Thyroid gland (tissue), 4 donors: ENCODE data around the gene ABCA4. TPM values are rescaled to one million over a fixed set of nuclear protein-coding genes. Genes with fewer than 3 reads are reported as not detected.
A peak's percentile ranks its signal among the peaks of the same experiment; 100 is the strongest.

Experiments used
- DNase-seq, 2 donors: peaks; one replicate each; pipeline ENCODE4 v3.0.0-alpha.2; 2019
- H3K27ac ChIP-seq, 3 donors: fragments of 200-600 bp; sonication (generic); 1 replicate in 2 of 3; 2 replicates in 1 of 3; pipeline ENCODE4 v1.5.1; 2016 to 2019; ENCODE audit warnings: mild to moderate bottlenecking in 1 of 3, moderate library complexity in 1 of 3
- H3K27me3 ChIP-seq: fragments of 200-600 bp; sonication (generic); one replicate; pipeline ENCODE4 v1.5.1; 2019
- H3K36me3 ChIP-seq, 2 donors: fragments of 200-600 bp; sonication (generic); one replicate each; pipeline ENCODE4 v1.5.1; 2016 to 2019
- H3K4me1 ChIP-seq, 2 donors: fragments of 200-600 bp; sonication (generic); one replicate each; pipeline ENCODE4 v1.5.1; 2017 to 2019
- H3K4me3 ChIP-seq, 3 donors: fragments of 200-600 bp; sonication (generic); replicated peaks in 1 of 3; 1 replicate in 2 of 3; 2 replicates in 1 of 3; pipeline ENCODE4 v1.5.1; 2016; ENCODE audit warnings: mild to moderate bottlenecking in 1 of 3
- H3K9me3 ChIP-seq: fragments of 200-600 bp; sonication (generic); one replicate; pipeline ENCODE4 v1.5.1; 2017
- CTCF ChIP-seq, 6 experiments: fragments of 200-600 bp in 3 of 6; fragments of 450-650 bp in 3 of 6; sonication (generic) in 3 of 6; IDR thresholded peaks; one replicate each; pipeline ENCODE4 v1.5.1; 2016 to 2019; ENCODE audit warnings: antibody characterized with exemption in 6 of 6, mild to moderate bottlenecking in 2 of 6, inconsistent platforms in 1 of 6, moderate library complexity in 1 of 6
- POLR2A ChIP-seq, 2 donors: fragments of 450-650 bp; IDR thresholded peaks; one replicate each; pipeline ENCODE4 v1.6.1; 2017; ENCODE audit warnings: antibody characterized with exemption in 2 of 2, mild to moderate bottlenecking in 2 of 2, moderate library complexity in 1 of 2
- WGBS, 2 donors: methylation state at CpG; one replicate each; pipeline ENCODE4 v1.1.5; 2017; 5-methylcytosine and 5-hydroxymethylcytosine counted together
- intact Hi-C: fragments of 100-400 bp; cut with DNase I; formaldehyde crosslinking; loops from one replicate; pipeline ENCODE4 v1.15.1; 2023
- total RNA-seq, 4 donors: library from RNA; depleted of rRNA; stranded (reverse); fragments of >200 nt; gene quantifications; one replicate each; pipeline ENCODE4 v1.2.3, GENCODE V29; 2016

Gene ABCA4
- total RNA-seq, 4 donors from 2014 or later, result 0.44 to 1.0 (median 0.82) TPM

DNA sequence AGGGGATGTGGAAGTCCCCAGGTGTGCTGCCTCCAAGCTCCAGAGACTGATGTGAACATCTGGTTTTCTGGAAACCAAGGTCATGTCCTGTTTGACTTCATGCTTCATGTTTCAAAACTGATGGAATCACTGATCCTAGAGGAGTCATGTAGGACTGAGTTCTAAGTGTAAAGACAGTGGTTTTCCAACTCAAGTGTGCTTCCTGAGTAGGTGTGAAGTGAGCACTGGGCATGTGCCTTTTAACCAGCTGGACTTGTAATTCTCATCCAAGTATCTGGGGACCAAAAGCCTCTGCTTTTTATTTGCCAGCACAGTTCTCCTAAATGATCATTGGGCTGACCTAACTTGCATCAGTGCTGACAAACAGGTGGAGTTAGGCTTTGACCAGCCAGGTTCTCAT, 36.9 kb downstream of the ABCA4 start:
- Histone ChIP-seq H3K36me3 (no peaks in the 10 kb centered on the region), H3K27me3 (no peaks in the 10 kb centered on the region), H3K4me1 (peaks cover 24 to 30% of the 10 kb centered on the region in 2 donors), H3K27ac (peak overlapping the region; percentile 17 to 65 (median 60)), H3K9me3 (no peaks in the 10 kb centered on the region), H3K4me3 (no peak overlapping the region)
- DNase-seq, result no peak
- intact Hi-C loops, result no loop called here
- TF ChIP-seq POLR2A (IDR thresholded peaks at IDR 0.05), result no peak
- no peak for TF ChIP-seq CTCF (IDR thresholded peaks at IDR 0.05)

DNA sequence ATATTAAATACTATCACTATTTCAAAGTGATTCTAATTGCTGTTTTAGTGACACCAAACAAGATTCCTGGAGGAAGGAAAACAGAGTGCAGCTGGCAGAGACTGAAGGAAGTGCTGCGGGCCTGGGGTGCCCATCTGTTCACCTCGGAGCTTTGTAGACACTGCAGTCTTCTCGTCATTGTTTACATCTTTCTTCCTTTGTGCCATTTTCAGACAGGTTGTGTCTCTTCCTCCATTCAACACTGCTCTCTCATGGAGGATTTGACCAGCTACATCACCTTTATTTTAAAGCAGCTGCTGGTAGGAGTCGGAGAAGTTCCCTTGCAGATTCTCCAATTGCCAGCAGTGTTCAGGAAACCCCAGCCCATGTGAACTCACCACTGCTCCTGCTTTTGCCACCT, 37.3 kb downstream of the ABCA4 start:
- H3K4me3 ChIP-seq, result no peak overlapping the region
- peak overlapping the region in 2 of 3 donors; percentile 60 to 65 for H3K27ac ChIP-seq
- peaks cover 27 to 34% of the 10 kb centered on the region in 2 donors for H3K4me1 ChIP-seq
- no peaks in the 10 kb centered on the region for H3K27me3 ChIP-seq
- H3K36me3 ChIP-seq, result no peaks in the 10 kb centered on the region
- no peaks in the 10 kb centered on the region for H3K9me3 ChIP-seq
- no peak for DNase-seq
- TF ChIP-seq CTCF (IDR thresholded peaks at IDR 0.05) (no peak), POLR2A (IDR thresholded peaks at IDR 0.05) (no peak)
- intact Hi-C loops, result no loop called here
- 74 to 76% methylated on average over 4 of the region's 4 CpGs for WGBS, 2 donors

- DNase-seq, result no peak
- no peak for TF ChIP-seq POLR2A (IDR thresholded peaks at IDR 0.05)
- TF ChIP-seq CTCF (IDR thresholded peaks at IDR 0.05), result no peak
- intact Hi-C loops, result no loop called here
- Histone ChIP-seq H3K27ac (no peak overlapping the region), H3K27me3 (no peaks in the 10 kb centered on the region), H3K4me3 (no peak overlapping the region), H3K4me1 (peaks cover 32 to 40% of the 10 kb centered on the region in 2 donors), H3K9me3 (no peaks in the 10 kb centered on the region), H3K36me3 (no peaks in the 10 kb centered on the region)
- 85 to 98% methylated on average over 7 of the region's 7 CpGs for WGBS, 2 donors
Measured at GRCh38 chr1:94081566-94082344, 39.2 kb downstream of the ABCA4 start.

DNA sequence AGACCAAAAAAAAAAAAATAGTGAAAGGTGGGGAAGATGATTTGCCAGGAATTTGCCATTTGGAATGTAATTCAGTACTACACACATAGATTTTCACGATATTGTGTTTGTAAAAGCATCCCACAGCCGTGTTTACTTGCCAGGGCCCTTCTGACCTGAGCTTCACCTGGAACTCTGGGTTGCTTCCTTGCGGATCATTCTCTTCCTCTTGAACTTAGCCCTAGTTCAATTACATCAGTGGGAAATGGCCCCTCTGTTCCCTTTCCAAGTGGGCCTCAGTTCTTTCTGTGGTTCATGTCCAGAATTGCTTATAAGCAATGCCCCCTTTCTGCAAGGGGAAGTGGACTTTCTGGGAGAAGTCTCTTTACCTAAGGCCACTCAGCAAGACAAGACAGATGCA, 41.0 kb downstream of the ABCA4 start:
- Histone ChIP-seq H3K27ac (peak overlapping the region in 2 of 3 donors; percentile 17 to 83), H3K4me1 (peaks cover 31 to 40% of the 10 kb centered on the region in 2 donors), H3K9me3 (no peaks in the 10 kb centered on the region), H3K36me3 (no peaks in the 10 kb centered on the region), H3K4me3 (no peak overlapping the region), H3K27me3 (no peaks in the 10 kb centered on the region)
- TF ChIP-seq CTCF (IDR thresholded peaks at IDR 0.05), result no peak
- no peak for TF ChIP-seq POLR2A (IDR thresholded peaks at IDR 0.05)
- no peak for DNase-seq
- intact Hi-C loops, result no loop called here
- WGBS, 2 donors, result 72 to 76% methylated on average over 3 of the region's 3 CpGs

DNA sequence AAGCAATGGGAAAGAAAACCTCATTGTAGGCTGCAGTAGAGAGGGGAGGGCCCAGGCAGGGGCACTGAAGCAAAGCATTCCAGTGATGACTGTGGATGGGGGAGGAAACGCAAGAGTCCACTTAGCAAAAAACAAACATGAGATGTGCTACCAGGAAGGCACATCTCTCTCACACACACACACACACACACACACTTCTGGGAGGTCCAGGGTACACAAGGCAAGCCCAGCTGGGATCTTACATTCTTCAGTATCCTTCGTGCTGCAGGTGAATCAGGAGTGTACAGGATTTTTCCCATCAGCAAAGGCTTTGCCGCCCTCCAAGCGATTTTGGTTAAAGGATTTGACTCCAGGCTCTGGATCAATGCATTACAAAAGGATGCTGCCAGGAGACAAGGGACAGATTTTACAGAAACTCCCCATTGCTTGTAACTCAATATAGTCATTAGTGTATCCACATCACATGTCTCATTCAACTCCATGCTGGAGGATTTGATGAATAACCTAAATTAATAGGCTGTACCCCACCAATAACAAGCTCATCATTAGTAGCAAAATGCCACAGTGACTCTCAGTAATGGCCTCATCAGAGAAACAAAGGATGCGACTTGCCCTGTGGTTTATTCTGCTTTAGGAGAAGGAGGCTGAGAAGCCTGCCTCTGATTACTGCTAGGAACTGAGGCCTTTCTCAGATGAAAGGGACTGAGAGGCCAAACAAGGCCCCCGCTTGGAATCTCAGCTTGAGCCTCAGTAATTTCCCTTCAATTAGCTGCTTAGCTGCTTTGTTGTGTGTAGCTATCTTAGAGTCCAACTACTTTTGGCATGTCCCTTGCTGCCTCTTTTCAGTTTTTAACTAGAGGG, 41.6 kb downstream of the ABCA4 start:
- Histone ChIP-seq H3K36me3 (no peaks in the 10 kb centered on the region), H3K27me3 (no peaks in the 10 kb centered on the region), H3K4me1 (peaks cover 24 to 33% of the 10 kb centered on the region in 2 donors), H3K9me3 (no peaks in the 10 kb centered on the region), H3K4me3 (no peak overlapping the region), H3K27ac (peak overlapping the region; percentile 72 to 83 (median 73))
- intact Hi-C loops, result no loop called here
- WGBS, 2 donors, result 57 to 58% methylated on average over 6 of the region's 6 CpGs
- peak; percentile 89 for DNase-seq
- TF ChIP-seq POLR2A (IDR thresholded peaks at IDR 0.05) (peak in 1 of 2 donors; percentile 15), CTCF (IDR thresholded peaks at IDR 0.05) (no peak)
